Pancreas (tissue), 10 donors: ENCODE data around the gene ARL8A. TPM values are rescaled to one million over a fixed set of nuclear protein-coding genes. Genes with fewer than 3 reads are reported as not detected.

ENCODE experiments used
- ATAC-seq, 4 donors: fragments of 200-7000 bp; cut with Tn5 transposase; one replicate each; pipeline versions ENCODE4 v1.8.0 to v1.9.1; 2020; ENCODE audit warnings: mild to moderate bottlenecking in 4 of 4, moderate library complexity in 4 of 4
- DNase-seq, 6 donors: peaks; one replicate each; pipeline ENCODE4 v3.0.0-alpha.2; 2020
- FAIRE-seq: peaks from 2 replicates; lab custom pipeline; 2012; peaks lifted over from hg19 to GRCh38; lab: Jason Lieb, UNC
- H3K27ac ChIP-seq, 4 donors: fragments of 200-600 bp; sonication (generic); 1 replicate in 3 of 4; 2 replicates in 1 of 4; pipeline versions ENCODE4 v1.5.0 to v1.8.0; 2020
- H3K27me3 ChIP-seq, 4 donors: fragments of 200-600 bp; one replicate each; pipeline ENCODE4 v1.8.0; 2021
- H3K36me3 ChIP-seq, 3 donors: fragments of 200-600 bp; sonication (generic) in 1 of 3; one replicate each; pipeline versions ENCODE4 v1.5.0 to v1.8.0; 2020 to 2021
- H3K4me1 ChIP-seq, 3 donors: fragments of 200-600 bp; one replicate each; pipeline ENCODE4 v1.8.0; 2021
- H3K4me3 ChIP-seq, 4 donors: fragments of 200-600 bp; sonication (generic) in 2 of 4; one replicate each; pipeline versions ENCODE4 v1.5.0 to v1.8.0; 2020 to 2021
- H3K9me3 ChIP-seq, 4 donors: fragments of 200-600 bp; one replicate each; pipeline ENCODE4 v1.8.0; 2021
- WGBS, 2 donors: extraction: QIAGEN DNeasy Blood & Tissue Kit; methylation state at CpG; one replicate each; pipeline ENCODE4 v1.1.7; 2013; 5-methylcytosine and 5-hydroxymethylcytosine counted together
- intact Hi-C, 3 donors: fragments of 100-400 bp; cut with DNase I; formaldehyde crosslinking; loops; one replicate each; pipeline versions ENCODE4 v1.11.1 to v1.14.2; 2022
- polyA plus RNA-seq, 2 donors: library from polyadenylated mRNA; stranded (reverse); fragments of 200-250 nt; gene quantifications; one replicate each; pipeline ENCODE4 v1.2.3, GENCODE V29; 2013
- total RNA-seq, 6 donors: library from RNA; stranded (reverse); fragmentation: NEBNext Ultra II Directional in 4 of 6; extraction: Animal tissue kit (Norgen Biotek cat#: 25700) in 4 of 6; gene quantifications; one replicate each; pipeline versions ENCODE4 v1.2.1 to v1.2.4, GENCODE V29; 2021 to 2023
- TF ChIP-seq, protein P1 (sequence below), 4 donors: fragments of 200-600 bp; sonication (generic) in 3 of 4; IDR thresholded peaks; one replicate each; pipeline versions ENCODE4 v1.5.0 to v1.8.0; 2021; ENCODE audit warnings: antibody characterized with exemption in 4 of 4
- donor health status: healthy with polysubstance abuse.
- donor health status: DM: no; HTN: no; CAD: no; lungs with moderate emphysema.
- donor health status: DM: no; HTN: no; CAD: no.
- donor health status: control.
- donor health status: control.
- donor health status: Bipolar disorder and iron deficiency.
- donor health status: DM: yes; HTN: yes; CAD: no.
- donor health status: DM: no; HTN: no; CAD: no.
- donor health status: DM: no; HTN: no; CAD: no.
- donor health status: DM: yes; HTN: yes; CAD: no.

ARL8A gene
- total and polyA plus RNA-seq, 8 donors: 14.8 to 30.4 (median 22.1) TPM

DNA sequence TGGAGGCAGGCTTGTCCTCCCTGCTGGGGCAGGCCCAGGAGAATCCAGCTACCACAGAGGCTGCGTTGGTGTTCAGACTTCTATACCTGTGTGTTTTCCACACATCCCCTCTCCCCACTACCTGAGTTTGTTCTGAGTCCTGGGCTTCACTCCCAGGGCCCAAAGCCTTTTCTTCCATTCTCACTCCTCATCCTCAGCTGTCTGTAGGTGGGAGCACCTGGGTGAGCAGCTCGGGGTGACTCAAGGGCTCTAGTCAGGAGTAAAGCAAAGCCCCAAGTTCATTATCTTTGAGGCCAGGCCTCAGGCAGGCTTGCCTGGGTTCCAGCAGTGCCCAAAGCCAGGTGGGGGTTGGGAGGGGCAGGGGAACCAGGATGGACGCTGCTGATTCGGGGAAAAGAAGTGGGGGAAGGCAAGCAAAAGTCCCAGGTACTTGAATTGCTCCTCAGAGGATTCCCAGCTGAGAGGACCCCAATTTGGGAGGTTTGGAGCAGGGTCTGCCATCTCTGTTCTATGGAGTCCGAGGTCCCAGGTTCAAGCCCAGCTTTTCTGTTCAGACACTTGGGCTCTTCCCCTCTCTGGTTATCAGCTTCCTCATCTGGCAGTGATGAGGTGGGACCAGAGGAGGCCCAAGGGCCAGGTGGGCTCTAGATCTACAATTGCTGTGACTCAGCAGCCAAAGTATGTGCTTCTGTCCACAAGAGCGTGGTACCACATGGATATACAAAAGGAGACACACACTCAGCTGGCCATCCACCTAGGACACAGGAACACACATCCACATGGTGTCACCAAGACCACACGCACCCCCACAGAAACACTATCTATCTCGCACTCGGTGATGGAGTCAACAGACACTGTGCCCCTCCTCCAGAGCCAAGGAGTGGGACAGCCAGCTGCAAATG lies 21.7 kb upstream of the ARL8A start:
- TF ChIP-seq, protein P1, sequence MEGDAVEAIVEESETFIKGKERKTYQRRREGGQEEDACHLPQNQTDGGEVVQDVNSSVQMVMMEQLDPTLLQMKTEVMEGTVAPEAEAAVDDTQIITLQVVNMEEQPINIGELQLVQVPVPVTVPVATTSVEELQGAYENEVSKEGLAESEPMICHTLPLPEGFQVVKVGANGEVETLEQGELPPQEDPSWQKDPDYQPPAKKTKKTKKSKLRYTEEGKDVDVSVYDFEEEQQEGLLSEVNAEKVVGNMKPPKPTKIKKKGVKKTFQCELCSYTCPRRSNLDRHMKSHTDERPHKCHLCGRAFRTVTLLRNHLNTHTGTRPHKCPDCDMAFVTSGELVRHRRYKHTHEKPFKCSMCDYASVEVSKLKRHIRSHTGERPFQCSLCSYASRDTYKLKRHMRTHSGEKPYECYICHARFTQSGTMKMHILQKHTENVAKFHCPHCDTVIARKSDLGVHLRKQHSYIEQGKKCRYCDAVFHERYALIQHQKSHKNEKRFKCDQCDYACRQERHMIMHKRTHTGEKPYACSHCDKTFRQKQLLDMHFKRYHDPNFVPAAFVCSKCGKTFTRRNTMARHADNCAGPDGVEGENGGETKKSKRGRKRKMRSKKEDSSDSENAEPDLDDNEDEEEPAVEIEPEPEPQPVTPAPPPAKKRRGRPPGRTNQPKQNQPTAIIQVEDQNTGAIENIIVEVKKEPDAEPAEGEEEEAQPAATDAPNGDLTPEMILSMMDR (IDR thresholded peaks at IDR 0.05): no peak
- 76 to 91% methylated on average over 9 of the region's 9 CpGs for WGBS, 2 donors
- no peak for FAIRE-seq
- H3K27me3 ChIP-seq: no peaks in the 10 kb centered on the region
- ATAC-seq: no peak
- no peaks in the 10 kb centered on the region for H3K4me1 ChIP-seq
- DNase-seq: no peak
- no peaks in the 10 kb centered on the region for H3K36me3 ChIP-seq
- no peak overlapping the region for H3K27ac ChIP-seq
- no peak overlapping the region for H3K4me3 ChIP-seq
- intact Hi-C loops: no loop called here
- no peaks in the 10 kb centered on the region for H3K9me3 ChIP-seq

DNA sequence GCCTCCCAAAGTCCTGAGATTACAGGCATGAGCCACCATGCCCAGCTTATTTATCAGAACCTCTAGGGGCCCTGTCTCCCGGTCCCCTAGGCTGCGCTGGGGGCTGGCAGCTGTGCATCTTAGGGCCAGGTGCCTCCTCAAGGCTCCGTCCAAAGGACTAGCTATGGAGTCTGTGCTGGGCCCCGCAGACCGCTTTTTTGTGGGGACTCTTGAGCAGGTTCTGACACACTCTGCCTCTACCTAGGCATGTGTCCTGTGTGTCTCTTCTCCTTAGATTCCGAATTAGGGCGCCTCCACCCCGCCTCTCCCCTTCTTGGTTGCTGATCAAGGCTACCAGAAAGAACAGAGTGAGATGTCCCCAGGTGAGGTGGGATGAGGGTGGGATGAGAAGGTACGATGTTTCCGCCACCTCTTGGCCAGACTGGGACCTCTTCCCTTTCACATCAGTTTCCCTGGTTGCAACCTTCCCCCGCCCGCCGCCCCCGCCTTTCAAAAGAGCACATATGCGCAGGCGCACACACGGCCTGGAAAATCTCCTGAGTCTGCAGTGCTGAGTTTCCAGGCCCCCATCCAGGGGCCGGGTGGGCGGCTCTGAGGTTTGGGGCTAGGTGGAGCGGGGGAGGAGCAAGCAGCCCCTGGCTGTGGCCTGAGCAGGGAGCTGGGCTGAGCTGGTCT lies 20.9 kb upstream of the ARL8A start:
- DNase-seq (no peak), FAIRE-seq (no peak), ATAC-seq (peak in 1 of 4 donors; percentile 52)
- Histone ChIP-seq H3K4me3 (no peak overlapping the region), H3K36me3 (no peaks in the 10 kb centered on the region), H3K27me3 (no peaks in the 10 kb centered on the region), H3K9me3 (no peaks in the 10 kb centered on the region), H3K27ac (no peak overlapping the region), H3K4me1 (no peaks in the 10 kb centered on the region)
- intact Hi-C loops: no loop called here
- WGBS, 2 donors: 76 to 85% methylated on average over 20 of the region's 20 CpGs
- TF ChIP-seq, protein P1 (IDR thresholded peaks at IDR 0.05): no peak

DNA sequence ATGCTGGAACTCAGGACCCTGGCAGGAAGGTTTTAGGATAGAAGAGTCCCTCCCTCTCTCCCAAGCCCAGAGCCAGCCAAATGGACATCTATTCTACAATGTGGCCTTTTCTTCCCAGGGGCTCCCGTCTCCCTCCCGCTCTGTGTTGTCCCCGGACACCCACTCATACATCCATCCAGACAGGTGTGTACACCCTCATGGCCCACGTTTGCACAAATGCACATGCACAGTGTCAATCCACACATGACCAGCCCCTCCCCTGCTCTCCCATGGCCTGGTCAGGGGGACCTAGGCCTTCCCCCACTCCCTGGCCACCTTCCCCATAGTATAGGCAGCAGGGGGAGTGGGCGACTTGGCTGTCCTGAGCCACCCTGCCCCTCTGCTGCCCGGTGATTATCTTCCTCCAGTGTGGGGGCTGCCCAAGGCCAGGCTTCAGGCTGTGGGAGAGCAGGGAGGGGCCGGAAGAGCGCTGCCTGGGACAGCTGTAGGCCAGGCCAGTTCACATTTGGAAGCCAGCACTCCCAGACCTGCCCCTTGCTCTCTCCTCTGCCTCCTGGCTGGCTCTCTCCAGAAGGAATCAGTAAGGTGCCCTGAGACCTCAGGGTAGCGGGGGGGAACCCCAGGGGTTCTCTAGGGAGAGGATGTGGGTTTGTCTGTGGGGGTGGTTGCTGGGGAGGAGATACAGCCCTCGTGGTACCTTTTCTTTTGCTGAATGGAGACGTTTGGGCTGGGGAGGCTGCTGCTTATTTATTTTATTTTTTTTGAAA lies 19.9 kb upstream of the ARL8A start:
- Histone ChIP-seq H3K4me3 (no peak overlapping the region), H3K4me1 (no peaks in the 10 kb centered on the region), H3K27me3 (no peaks in the 10 kb centered on the region), H3K9me3 (no peaks in the 10 kb centered on the region), H3K27ac (no peak overlapping the region), H3K36me3 (no peaks in the 10 kb centered on the region)
- TF ChIP-seq, protein P1 (IDR thresholded peaks at IDR 0.05): no peak
- no peak for ATAC-seq
- no peak for FAIRE-seq
- DNase-seq: peak in 1 of 6 donors; percentile 46
- intact Hi-C loops: no loop called here
- 70 to 71% methylated on average over 11 of the region's 11 CpGs for WGBS, 2 donors

DNA sequence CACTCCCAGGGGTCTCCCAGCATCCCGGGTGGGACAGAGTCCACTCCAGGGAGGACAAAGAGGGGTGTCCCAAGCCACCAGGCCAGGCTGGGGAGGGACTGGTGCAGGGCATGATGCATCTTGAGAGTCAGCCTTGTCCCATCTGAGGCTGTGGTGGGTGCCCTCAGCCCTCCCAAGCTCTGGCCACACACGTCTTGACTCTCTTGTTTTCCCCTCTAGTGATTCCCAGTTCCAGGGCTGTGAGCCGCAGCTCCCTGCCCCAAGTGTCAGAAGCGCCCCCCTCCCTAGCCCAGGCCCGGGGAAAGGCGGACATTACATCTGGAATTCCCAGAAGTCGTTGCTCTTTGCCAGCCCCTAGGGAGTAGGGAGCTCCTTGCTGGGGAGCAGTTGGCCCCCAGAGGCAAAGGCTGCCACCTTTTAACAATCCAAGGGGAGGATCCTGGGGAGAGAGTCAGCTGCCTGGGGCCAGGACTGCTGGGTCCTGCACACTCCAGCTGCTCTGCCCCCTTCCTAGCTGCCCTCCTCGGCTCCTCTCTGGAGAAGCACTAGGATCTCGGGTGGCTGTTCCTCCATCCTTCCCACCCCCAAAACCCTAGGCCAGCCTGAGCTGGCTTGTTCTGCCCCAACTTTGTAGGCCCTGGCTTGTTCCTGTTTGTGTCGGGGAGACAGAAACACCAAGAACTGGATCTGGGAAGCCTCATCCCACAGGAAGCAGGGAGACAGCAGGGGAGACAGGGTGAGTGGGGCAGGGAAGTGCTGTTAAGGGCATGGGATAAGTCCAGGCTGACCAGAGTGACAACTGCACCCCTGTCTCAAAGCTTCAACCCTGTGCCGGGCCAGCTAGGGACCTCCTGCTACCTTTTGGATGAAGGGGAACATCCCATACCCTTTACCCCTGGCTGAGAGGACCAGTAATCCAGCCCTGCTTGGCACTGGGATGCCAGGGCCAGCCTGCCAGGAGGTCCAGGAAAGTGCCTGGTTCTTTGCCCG lies 19.0 kb upstream of the ARL8A start:
- intact Hi-C loops: no loop called here
- 64% methylated on average over 12 of the region's 12 CpGs for WGBS, 2 donors
- DNase-seq (peak in 2 of 6 donors; percentile 35 to 39), ATAC-seq (no peak), FAIRE-seq (no peak)
- Histone ChIP-seq H3K36me3 (no peaks in the 10 kb centered on the region), H3K4me1 (no peaks in the 10 kb centered on the region), H3K27ac (no peak overlapping the region), H3K4me3 (no peak overlapping the region), H3K27me3 (no peaks in the 10 kb centered on the region), H3K9me3 (no peaks in the 10 kb centered on the region)
- TF ChIP-seq, protein P1 (IDR thresholded peaks at IDR 0.05): no peak
